ENCODE measurements around the gene RPL28. TPM values are rescaled to one million over a fixed set of nuclear protein-coding genes. Genes with fewer than 3 reads are reported as not detected.

The RPL28 gene
- total and polyA plus RNA-seq, 2 of the 13 experiments (the other 11 are each of a cell fraction or from before 2014, with no cell fraction given), result 105 to 420 TPM

DNA sequence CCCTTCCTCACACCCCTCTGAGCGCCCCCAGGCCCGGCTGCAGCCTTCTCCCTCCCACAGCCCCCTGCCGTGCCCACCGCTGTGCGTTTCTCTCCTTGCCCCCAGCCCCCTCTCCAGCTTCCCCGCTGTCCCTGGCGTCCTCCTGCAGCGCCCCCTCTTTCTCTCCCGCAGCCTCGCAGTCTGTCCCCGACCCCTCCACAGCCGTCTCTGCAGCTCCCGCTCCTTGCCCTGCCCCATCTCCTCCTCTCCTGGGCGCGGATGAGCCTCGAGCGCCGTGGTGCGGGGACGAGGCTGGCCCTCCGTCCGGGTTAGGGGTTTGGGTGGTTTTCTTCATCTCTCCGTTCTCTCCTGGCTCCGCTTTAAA lies 45.0 kb upstream of the RPL28 start (continued):
- TF ChIP-seq, protein P1, sequence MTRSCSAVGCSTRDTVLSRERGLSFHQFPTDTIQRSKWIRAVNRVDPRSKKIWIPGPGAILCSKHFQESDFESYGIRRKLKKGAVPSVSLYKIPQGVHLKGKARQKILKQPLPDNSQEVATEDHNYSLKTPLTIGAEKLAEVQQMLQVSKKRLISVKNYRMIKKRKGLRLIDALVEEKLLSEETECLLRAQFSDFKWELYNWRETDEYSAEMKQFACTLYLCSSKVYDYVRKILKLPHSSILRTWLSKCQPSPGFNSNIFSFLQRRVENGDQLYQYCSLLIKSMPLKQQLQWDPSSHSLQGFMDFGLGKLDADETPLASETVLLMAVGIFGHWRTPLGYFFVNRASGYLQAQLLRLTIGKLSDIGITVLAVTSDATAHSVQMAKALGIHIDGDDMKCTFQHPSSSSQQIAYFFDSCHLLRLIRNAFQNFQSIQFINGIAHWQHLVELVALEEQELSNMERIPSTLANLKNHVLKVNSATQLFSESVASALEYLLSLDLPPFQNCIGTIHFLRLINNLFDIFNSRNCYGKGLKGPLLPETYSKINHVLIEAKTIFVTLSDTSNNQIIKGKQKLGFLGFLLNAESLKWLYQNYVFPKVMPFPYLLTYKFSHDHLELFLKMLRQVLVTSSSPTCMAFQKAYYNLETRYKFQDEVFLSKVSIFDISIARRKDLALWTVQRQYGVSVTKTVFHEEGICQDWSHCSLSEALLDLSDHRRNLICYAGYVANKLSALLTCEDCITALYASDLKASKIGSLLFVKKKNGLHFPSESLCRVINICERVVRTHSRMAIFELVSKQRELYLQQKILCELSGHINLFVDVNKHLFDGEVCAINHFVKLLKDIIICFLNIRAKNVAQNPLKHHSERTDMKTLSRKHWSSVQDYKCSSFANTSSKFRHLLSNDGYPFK (CRISPR knock-in tag; IDR thresholded peaks at IDR 0.05; ENCODE audit: borderline replicate concordance), result 0 out of 2 replicates have a peak, but pooled peaks have one; percentile 10
- TF ChIP-seq NONO (IDR thresholded peaks at IDR 0.05), result no peak
- TF ChIP-seq NONO (CRISPR knock-in tag; conservative IDR thresholded peaks at IDR 0.05), result peak; percentile 52; the same call in 1 of the 2 replicates
- TF ChIP-seq NR2F6 (IDR thresholded peaks at IDR 0.05), result 0 out of 2 replicates have a peak, but pooled peaks have one; percentile 6
- TF ChIP-seq NR2F6 (CRISPR knock-in tag; IDR thresholded peaks at IDR 0.05), result no peak
- peak; percentile 54 for TF ChIP-seq HNRNPK (IDR thresholded peaks at IDR 0.05; ENCODE audit: low read depth, low read length, poor library complexity, severe bottlenecking)
- TF ChIP-seq, protein P2, sequence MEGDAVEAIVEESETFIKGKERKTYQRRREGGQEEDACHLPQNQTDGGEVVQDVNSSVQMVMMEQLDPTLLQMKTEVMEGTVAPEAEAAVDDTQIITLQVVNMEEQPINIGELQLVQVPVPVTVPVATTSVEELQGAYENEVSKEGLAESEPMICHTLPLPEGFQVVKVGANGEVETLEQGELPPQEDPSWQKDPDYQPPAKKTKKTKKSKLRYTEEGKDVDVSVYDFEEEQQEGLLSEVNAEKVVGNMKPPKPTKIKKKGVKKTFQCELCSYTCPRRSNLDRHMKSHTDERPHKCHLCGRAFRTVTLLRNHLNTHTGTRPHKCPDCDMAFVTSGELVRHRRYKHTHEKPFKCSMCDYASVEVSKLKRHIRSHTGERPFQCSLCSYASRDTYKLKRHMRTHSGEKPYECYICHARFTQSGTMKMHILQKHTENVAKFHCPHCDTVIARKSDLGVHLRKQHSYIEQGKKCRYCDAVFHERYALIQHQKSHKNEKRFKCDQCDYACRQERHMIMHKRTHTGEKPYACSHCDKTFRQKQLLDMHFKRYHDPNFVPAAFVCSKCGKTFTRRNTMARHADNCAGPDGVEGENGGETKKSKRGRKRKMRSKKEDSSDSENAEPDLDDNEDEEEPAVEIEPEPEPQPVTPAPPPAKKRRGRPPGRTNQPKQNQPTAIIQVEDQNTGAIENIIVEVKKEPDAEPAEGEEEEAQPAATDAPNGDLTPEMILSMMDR (CRISPR knock-in tag; IDR thresholded peaks at IDR 0.05), result peak; percentile 59
- TF ChIP-seq GATAD1 (CRISPR knock-in tag; IDR thresholded peaks at IDR 0.05), result no peak
- no peak for TF ChIP-seq MATR3 (CRISPR knock-in tag; IDR thresholded peaks at IDR 0.05)
- 0 out of 2 replicates have a peak, but pooled peaks have one; percentile 3 for TF ChIP-seq NCOA1 (CRISPR knock-in tag; IDR thresholded peaks at IDR 0.05)
- 0 out of 2 replicates have a peak, but pooled peaks have one; percentile 33 for TF ChIP-seq ZNF589 (CRISPR knock-in tag; conservative IDR thresholded peaks at IDR 0.05)
- 0 out of 2 replicates have a peak, but pooled peaks have one; percentile 40 for TF ChIP-seq ZNF34 (CRISPR knock-in tag; IDR thresholded peaks at IDR 0.05; ENCODE audit: borderline replicate concordance)
- TF ChIP-seq MAFK (conservative IDR thresholded peaks at IDR 0.05 in 1 of 2, IDR thresholded peaks at IDR 0.05 in 1 of 2; ENCODE audit: low read length in 2 of 2), result no peak
- no peak for TF ChIP-seq ZNF816 (CRISPR knock-in tag; IDR thresholded peaks at IDR 0.05; ENCODE audit: borderline replicate concordance)

All from HepG2 (cell line).